Fibroblast of lung (primary cell): ENCODE data around the gene NUP210L. TPM values are rescaled to one million over a fixed set of nuclear protein-coding genes. Genes with fewer than 3 reads are reported as not detected.

Source experiments
- DNase-seq, 2 donors: peaks; one replicate each; pipeline versions ENCODE4 v3.0.0 to v3.0.0-alpha.2; 2010; ENCODE audit warnings: low read depth in 2 of 2
- H2AFZ ChIP-seq: 2 replicates; pipeline ENCODE4 v1.5.1; 2012; ENCODE audit warnings: low read length, control low read depth, inconsistent platforms
- H3K27ac ChIP-seq: 2 replicates; pipeline ENCODE4 v1.5.1; 2011; ENCODE audit warnings: low read length, control low read depth; ENCODE audit not compliant: insufficient read depth
- H3K27me3 ChIP-seq: 2 replicates; pipeline ENCODE4 v1.5.1; 2011; ENCODE audit warnings: mild to moderate bottlenecking, low read length; ENCODE audit not compliant: control insufficient read depth, insufficient read depth
- H3K36me3 ChIP-seq: 2 replicates; pipeline ENCODE4 v1.5.1; 2011; ENCODE audit warnings: low read length; ENCODE audit not compliant: control insufficient read depth, insufficient read depth
- H3K4me1 ChIP-seq: 2 replicates; pipeline ENCODE4 v1.5.1; 2011; ENCODE audit warnings: low read length; ENCODE audit not compliant: control insufficient read depth, insufficient read depth; ENCODE audit errors: extremely low read depth
- H3K4me2 ChIP-seq: 2 replicates; pipeline ENCODE4 v1.5.1; 2011; ENCODE audit warnings: low read length, control low read depth; ENCODE audit not compliant: insufficient read depth; ENCODE audit errors: extremely low read depth
- H3K4me3 ChIP-seq, 4 experiments: fragments of 200-600 bp in 1 of 4; sonication (generic) in 1 of 4; replicated peaks in 1 of 4; 2 replicates each; pipeline ENCODE4 v1.5.1; 2011 to 2016; ENCODE audit warnings: low read length in 4 of 4, low read depth in 3 of 4, mild to moderate bottlenecking in 3 of 4, control low read depth in 2 of 4, inconsistent platforms in 1 of 4, mixed read lengths in 1 of 4; ENCODE audit not compliant: insufficient read depth in 1 of 4; ENCODE audit errors: control extremely low read depth in 1 of 4
- H3K79me2 ChIP-seq: 2 replicates; pipeline ENCODE4 v1.5.1; 2012; ENCODE audit warnings: mild to moderate bottlenecking, low read length, inconsistent platforms; ENCODE audit not compliant: control insufficient read depth, insufficient read depth
- H3K9ac ChIP-seq: 2 replicates; pipeline ENCODE4 v1.5.1; 2011; ENCODE audit warnings: mild to moderate bottlenecking, low read length, control low read depth; ENCODE audit not compliant: insufficient read depth
- H3K9me3 ChIP-seq: 2 replicates; pipeline ENCODE4 v1.5.1; 2012; ENCODE audit warnings: low read depth, low read length; ENCODE audit not compliant: control insufficient read depth, insufficient read depth
- H4K20me1 ChIP-seq: 2 replicates; pipeline ENCODE4 v1.5.1; 2011; ENCODE audit warnings: low read length; ENCODE audit not compliant: control insufficient read depth, insufficient read depth; ENCODE audit errors: extremely low read depth
- CTCF ChIP-seq, 2 donors: IDR thresholded peaks in 1 of 2; conservative IDR thresholded peaks in 1 of 2; 1 replicate in 1 of 2; 2 replicates in 1 of 2; pipeline ENCODE4 v1.5.1; 2011 to 2012; ENCODE audit warnings: low read length in 2 of 2, control low read depth in 1 of 2, inconsistent platforms in 1 of 2, low read depth in 1 of 2, mild to moderate bottlenecking in 1 of 2
- EZH2 ChIP-seq: IDR thresholded peaks from 2 replicates; pipeline ENCODE4 v1.5.1; 2012; ENCODE audit warnings: low read length, control low read depth, mild to moderate bottlenecking; ENCODE audit errors: missing control alignments
- polyA plus RNA-seq, 2 donors: library from polyadenylated mRNA; depleted of rRNA in 1 of 2; stranded (reverse) in 1 of 2; unstranded in 1 of 2; fragments of >200 nt; gene quantifications; 2 replicates each; pipeline ENCODE4 v1.2.1, GENCODE V29; 2011 to 2012; ENCODE audit warnings: missing spikeins in 1 of 2
- total RNA-seq: library from RNA; depleted of rRNA; stranded (reverse); fragments of >200 nt; gene quantifications from 2 replicates; pipeline ENCODE4 v1.2.1, GENCODE V29; 2014

NUP210L gene
- total and polyA plus RNA-seq, 2 donors (not counting 1 experiment from before 2014, with no cell fraction given): 0.08 to 0.17 TPM

GRCh38 chr1:153968000-153968363, 186.9 kb downstream of the NUP210L start:
- no peaks in the 10 kb centered on the region for H4K20me1 ChIP-seq
- peaks cover 1% of the 10 kb centered on the region for H3K79me2 ChIP-seq
- H3K4me1 ChIP-seq: peaks cover 9% of the 10 kb centered on the region
- peak overlapping the region; percentile 92 for H2AFZ ChIP-seq
- no peaks in the 10 kb centered on the region for H3K9me3 ChIP-seq
- TF ChIP-seq CTCF (conservative IDR thresholded peaks at IDR 0.05 in 1 of 2, IDR thresholded peaks at IDR 0.05 in 1 of 2; ENCODE audit: low read depth in 1 of 2, low read length in 2 of 2) (no peak), EZH2 (no peak)
- peaks cover 2% of the 10 kb centered on the region for H3K36me3 ChIP-seq
- no peak overlapping the region for H3K27ac ChIP-seq
- no peak overlapping the region for H3K9ac ChIP-seq
- peak overlapping the region; percentile 99 for H3K4me2 ChIP-seq
- peak overlapping the region; percentile 62 to 90 (median 81) for H3K4me3 ChIP-seq
- H3K27me3 ChIP-seq: no peaks in the 10 kb centered on the region
- DNase-seq: no peak

GRCh38 chr1:153967107-153967999, 187.5 kb downstream of the NUP210L start, which contains the start of gene CREB3L4:
Gene CREB3L4 (plus strand): TSS chr1:153967902. CDS start chr1:153968526, 624 bp downstream.
- peak within 1 kb of the TSS; percentile 75 for H3K9ac ChIP-seq
- no peaks in the 10 kb centered on the region for H4K20me1 ChIP-seq
- DNase-seq: peak; percentile 99 to 100
- peak within 1 kb of the TSS; percentile 92 for H2AFZ ChIP-seq
- peaks cover 13% of the 10 kb centered on the region for H3K4me1 ChIP-seq
- TF ChIP-seq CTCF (conservative IDR thresholded peaks at IDR 0.05 in 1 of 2, IDR thresholded peaks at IDR 0.05 in 1 of 2; ENCODE audit: low read depth in 1 of 2, low read length in 2 of 2) (peak; percentile 29 to 55), EZH2 (no peak)
- H3K79me2 ChIP-seq: peaks cover 7% of the 10 kb centered on the region
- peak within 1 kb of the TSS; percentile 80 for H3K27ac ChIP-seq
- peak within 1 kb of the TSS; percentile 99 for H3K4me2 ChIP-seq
- no peaks in the 10 kb centered on the region for H3K27me3 ChIP-seq
- H3K4me3 ChIP-seq: peak within 1 kb of the TSS; percentile 62 to 90 (median 81)
- no peaks in the 10 kb centered on the region for H3K36me3 ChIP-seq
- H3K9me3 ChIP-seq: no peaks in the 10 kb centered on the region

DNA sequence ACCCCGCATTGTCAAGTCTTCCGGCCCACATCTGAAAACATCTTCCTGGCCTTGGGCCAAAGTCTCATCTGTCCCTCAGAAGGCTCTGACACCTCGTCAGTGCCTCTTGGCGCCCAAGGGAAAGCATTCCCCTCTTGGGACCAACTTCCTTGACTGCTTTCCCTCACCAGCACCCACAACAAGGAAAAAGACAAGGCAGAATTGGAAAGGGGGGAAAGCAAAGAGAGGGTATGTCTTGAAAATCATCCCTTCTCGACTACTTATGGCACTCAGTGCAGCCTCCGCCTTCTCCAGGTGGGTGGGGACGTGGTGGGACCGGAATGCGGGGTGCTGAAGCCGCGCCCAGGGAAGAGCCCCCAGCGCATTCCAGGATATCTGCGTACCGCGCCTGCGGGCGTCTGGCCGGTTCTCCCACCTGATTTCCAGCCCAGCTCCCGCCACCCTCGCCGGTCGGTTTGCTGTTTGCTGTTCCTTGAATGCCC, 191.0 kb downstream of the NUP210L start:
- no peaks in the 10 kb centered on the region for H3K9me3 ChIP-seq
- H3K9ac ChIP-seq: peak overlapping the region; percentile 88
- peak overlapping the region; percentile 99 for H3K4me2 ChIP-seq
- H3K4me1 ChIP-seq: peaks cover 20% of the 10 kb centered on the region
- DNase-seq: peak in 1 of 2 donors; percentile 72
- no peak for TF ChIP-seq CTCF (conservative IDR thresholded peaks at IDR 0.05 in 1 of 2, IDR thresholded peaks at IDR 0.05 in 1 of 2; ENCODE audit: low read depth in 1 of 2, low read length in 2 of 2)
- TF ChIP-seq EZH2: no peak
- H3K27ac ChIP-seq: peak overlapping the region; percentile 91
- H4K20me1 ChIP-seq: no peaks in the 10 kb centered on the region
- H3K27me3 ChIP-seq: no peaks in the 10 kb centered on the region
- peak overlapping the region; percentile 72 to 88 (median 78) for H3K4me3 ChIP-seq
- peak overlapping the region; percentile 75 for H2AFZ ChIP-seq
- peaks cover 4% of the 10 kb centered on the region for H3K36me3 ChIP-seq
- H3K79me2 ChIP-seq: peaks cover 12% of the 10 kb centered on the region
